IMR-90 (cell line): Measurements from ENCODE around the gene ZNF639. TPM values are rescaled to one million over a fixed set of nuclear protein-coding genes. Genes with fewer than 3 reads are reported as not detected.
"Not testable (repeated sequence)": the region's sequence is repeated elsewhere in the genome, so short reads cannot be mapped to it uniquely, and the experiment has no call there.

Experiments used
- ATAC-seq: fragments of 200-7000 bp; cut with Tn5 transposase; 2 replicates; pipeline ENCODE4 v1.9.1; 2020; ENCODE audit warnings: low read depth, mild to moderate bottlenecking, moderate library complexity
- BruUV-seq: library from RNA; stranded (reverse); fragments of 400-500 nt; replicated peaks from 2 replicates; lab custom pipeline; 2021; lab: Mats Ljungman, UMichigan
- CTCF ChIA-PET: fragments of 300-600 bp; formaldehyde crosslinking; extraction: SDS; loops from one replicate; lab custom pipeline; 2021; ENCODE audit warnings: antibody characterized with exemption; lab: Yijun Ruan, JAX
- POLR2A ChIA-PET: fragments of 300-600 bp; sonication (Branson Sonifier 250); formaldehyde crosslinking; loops from one replicate; lab custom pipeline; 2022; ENCODE audit warnings: antibody characterized with exemption; ENCODE audit not compliant: unreplicated experiment; lab: Charles Lee
- DNase-seq: peaks from one replicate; pipeline ENCODE4 v3.0.0; 2013
- H2AFZ ChIP-seq: replicated peaks from 2 replicates; pipeline ENCODE3; 2013; ENCODE audit warnings: low read length, mild to moderate bottlenecking; ENCODE audit not compliant: poor library complexity
- H2AK5ac ChIP-seq: 2 replicates; pipeline ENCODE4 v1.6.1; 2013; ENCODE audit warnings: low read depth, low read length, inconsistent platforms
- H2AK9ac ChIP-seq: replicated peaks from 2 replicates; pipeline ENCODE3; 2013; ENCODE audit warnings: mild to moderate bottlenecking, low read depth, low read length, moderate library complexity; ENCODE audit not compliant: poor library complexity
- H2BK120ac ChIP-seq: 2 replicates; pipeline ENCODE4 v1.6.1; 2013; ENCODE audit warnings: low read depth, low read length, inconsistent platforms
- H2BK15ac ChIP-seq: 3 replicates; pipeline ENCODE4 v1.6.1; 2013; ENCODE audit warnings: low read depth, low read length, inconsistent platforms
- H2BK20ac ChIP-seq: 2 replicates; pipeline ENCODE4 v1.6.1; 2013; ENCODE audit warnings: low read depth, mild to moderate bottlenecking, inconsistent platforms, low read length, moderate library complexity
- H2BK5ac ChIP-seq: 2 replicates; pipeline ENCODE4 v1.6.1; 2013; ENCODE audit warnings: mild to moderate bottlenecking, low read depth, low read length, inconsistent platforms; ENCODE audit not compliant: poor library complexity, severe bottlenecking
- H3K14ac ChIP-seq: replicated peaks from 2 replicates; pipeline ENCODE4 v1.6.1; 2013; ENCODE audit warnings: low read depth, low read length, inconsistent platforms
- H3K18ac ChIP-seq: 2 replicates; pipeline ENCODE4 v1.6.1; 2013; ENCODE audit warnings: low read depth, low read length, control low read depth
- H3K23ac ChIP-seq: 2 replicates; pipeline ENCODE4 v1.6.1; 2013; ENCODE audit warnings: low read depth, low read length, inconsistent platforms
- H3K27ac ChIP-seq: 2 replicates; pipeline ENCODE4 v1.5.1; 2013; ENCODE audit warnings: mild to moderate bottlenecking, control low read depth, low read length; ENCODE audit not compliant: insufficient read depth
- H3K27me3 ChIP-seq: 2 replicates; pipeline ENCODE4 v1.6.1; 2013; ENCODE audit warnings: low read length; ENCODE audit not compliant: control insufficient read depth, insufficient read depth
- H3K36me3 ChIP-seq: 2 replicates; pipeline ENCODE4 v1.6.1; 2013; ENCODE audit warnings: low read length, mixed read lengths; ENCODE audit not compliant: control insufficient read depth, insufficient read depth
- H3K4ac ChIP-seq: 2 replicates; pipeline ENCODE4 v1.6.1; 2013; ENCODE audit warnings: low read depth, low read length, inconsistent platforms
- H3K4me1 ChIP-seq: 2 replicates; pipeline ENCODE4 v1.6.1; 2013; ENCODE audit warnings: low read length, mixed read lengths; ENCODE audit not compliant: control insufficient read depth, insufficient read depth
- H3K4me2 ChIP-seq: 2 replicates; pipeline ENCODE4 v1.6.1; 2013; ENCODE audit warnings: low read depth, mild to moderate bottlenecking, control low read depth, low read length, moderate library complexity
- H3K4me3 ChIP-seq: 2 replicates; pipeline ENCODE4 v1.5.1; 2013; ENCODE audit warnings: low read depth, mild to moderate bottlenecking, control low read depth, low read length, moderate library complexity; ENCODE audit not compliant: insufficient read depth
- H3K56ac ChIP-seq: 2 replicates; pipeline ENCODE4 v1.6.1; 2013; ENCODE audit warnings: low read length, inconsistent platforms; ENCODE audit not compliant: insufficient read depth; ENCODE audit errors: extremely low read depth
- H3K79me1 ChIP-seq, 2 experiments: 2 replicates each; pipeline ENCODE4 v1.6.1; 2013; ENCODE audit warnings: low read length in 2 of 2, inconsistent platforms in 1 of 2, low read depth in 1 of 2
- H3K9ac ChIP-seq: 2 replicates; pipeline ENCODE4 v1.6.1; 2013; ENCODE audit warnings: low read depth, low read length, control low read depth
- H3K9me1 ChIP-seq: 2 replicates; pipeline ENCODE4 v1.6.1; 2013; ENCODE audit warnings: low read length, inconsistent platforms; ENCODE audit not compliant: insufficient read depth
- H3K9me3 ChIP-seq: 2 replicates; pipeline ENCODE4 v1.6.1; 2013; ENCODE audit warnings: low read length; ENCODE audit not compliant: control insufficient read depth, insufficient read depth
- H4K20me1 ChIP-seq: 2 replicates; pipeline ENCODE4 v1.6.1; 2013; ENCODE audit warnings: low read length, inconsistent platforms; ENCODE audit not compliant: insufficient read depth
- H4K5ac ChIP-seq: 2 replicates; pipeline ENCODE4 v1.6.1; 2013; ENCODE audit warnings: mild to moderate bottlenecking, low read depth, low read length, control low read depth
- H4K8ac ChIP-seq, 2 experiments: 2 replicates each; pipeline ENCODE4 v1.6.1; 2013; ENCODE audit warnings: low read depth in 2 of 2, low read length in 2 of 2, control low read depth in 1 of 2, inconsistent platforms in 1 of 2
- H4K91ac ChIP-seq: 2 replicates; pipeline ENCODE4 v1.6.1; 2013; ENCODE audit warnings: low read depth, low read length, inconsistent platforms; ENCODE audit not compliant: insufficient read depth
- WGBS, 2 experiments: methylation state at CpG; one replicate each; pipeline versions ENCODE4 v1.1.5 to v1.1.7; 2013; ENCODE audit warnings: missing lambda C conversion rate in 2 of 2; ENCODE audit not compliant: insufficient read length in 1 of 2; ENCODE audit errors: extremely low coverage in 2 of 2; 5-methylcytosine and 5-hydroxymethylcytosine counted together
- dilution Hi-C: fragments of 300-500 bp; cut with HindIII; formaldehyde crosslinking; loops from one replicate; pipeline ENCODE4 v1.14.3; 2018; ENCODE audit warnings: low sequenced_read_pairs; ENCODE audit not compliant: unreplicated experiment
- in situ Hi-C: fragments of 300-500 bp; cut with MboI; formaldehyde crosslinking; loops from 3 replicates; pipeline ENCODE4 v1.14.3; 2019; ENCODE audit warnings: low sequenced_read_pairs, inconsistent platforms, mixed read lengths
- intact Hi-C: fragments of 100-400 bp; cut with micrococcal nuclease; formaldehyde crosslinking; loops from 2 replicates; pipeline ENCODE4 v1.10.0; 2022
- polyA plus RNA-seq, 3 experiments: library from polyadenylated mRNA; depleted of rRNA; stranded (reverse); fragments of >200 nt; gene quantifications; 2 replicates each; pipeline ENCODE4 v1.2.3, GENCODE V29; 2012; ENCODE audit warnings: low replicate concordance in 1 of 3
- total RNA-seq: library from RNA; depleted of rRNA; stranded (reverse); fragments of >200 nt; gene quantifications from 2 replicates; pipeline ENCODE4 v1.2.3, GENCODE V29; 2012

ZNF639 gene
- total and polyA plus RNA-seq, 2 of the 4 experiments (the other 2 are of a cell fraction) = 15.9 to 50.5 TPM

DNA sequence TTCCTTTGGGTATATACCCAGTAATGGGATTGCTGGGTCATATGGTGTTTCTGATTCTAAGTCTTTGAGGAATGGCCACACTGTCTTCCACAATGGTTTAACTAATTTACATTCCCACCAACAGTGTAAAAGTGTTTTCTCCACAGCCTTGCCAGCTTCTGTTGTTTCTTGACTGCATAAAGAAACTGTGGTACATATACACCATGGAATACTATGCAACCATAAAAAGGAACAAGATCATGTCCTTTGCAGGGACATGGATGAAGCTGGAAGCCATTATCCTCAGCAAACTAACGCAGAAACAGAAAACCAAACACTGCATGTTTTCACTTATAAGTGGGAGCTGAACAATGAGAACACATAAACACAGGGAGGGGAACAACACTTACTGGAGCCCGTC is 15.5 kb upstream of the ZNF639 start:
- H3K27ac ChIP-seq, H3K27me3 ChIP-seq, H3K4ac ChIP-seq, H3K4me3 ChIP-seq, ATAC-seq, H3K9me1 ChIP-seq, H3K4me1 ChIP-seq, H3K23ac ChIP-seq, H2BK120ac ChIP-seq, dilution Hi-C loops, H3K9ac ChIP-seq, H4K5ac ChIP-seq, H3K14ac ChIP-seq, intact Hi-C loops, BruUV-seq, H3K56ac ChIP-seq, DNase-seq, H2BK5ac ChIP-seq, H4K20me1 ChIP-seq, H3K9me3 ChIP-seq, in situ Hi-C loops, H2AK5ac ChIP-seq, H3K18ac ChIP-seq, H2BK20ac ChIP-seq, H4K91ac ChIP-seq, H4K8ac ChIP-seq, H3K4me2 ChIP-seq, H2AK9ac ChIP-seq, H2BK15ac ChIP-seq, H3K79me1 ChIP-seq, H2AFZ ChIP-seq, CTCF ChIA-PET, POLR2A ChIA-PET, H3K36me3 ChIP-seq: not testable (repeated sequence)
- no CpG with 5 or more reads among the region's 2 CpGs for WGBS, 2 experiments
